Measurements from ENCODE around the gene SPEG. TPM values are rescaled to one million over a fixed set of nuclear protein-coding genes. Genes with fewer than 3 reads are reported as not detected.

Gene SPEG
- total and polyA plus RNA-seq, 2 of the 13 experiments (the other 11 are each of a cell fraction or from before 2014, with no cell fraction given): 0.18 to 0.24 TPM

DNA sequence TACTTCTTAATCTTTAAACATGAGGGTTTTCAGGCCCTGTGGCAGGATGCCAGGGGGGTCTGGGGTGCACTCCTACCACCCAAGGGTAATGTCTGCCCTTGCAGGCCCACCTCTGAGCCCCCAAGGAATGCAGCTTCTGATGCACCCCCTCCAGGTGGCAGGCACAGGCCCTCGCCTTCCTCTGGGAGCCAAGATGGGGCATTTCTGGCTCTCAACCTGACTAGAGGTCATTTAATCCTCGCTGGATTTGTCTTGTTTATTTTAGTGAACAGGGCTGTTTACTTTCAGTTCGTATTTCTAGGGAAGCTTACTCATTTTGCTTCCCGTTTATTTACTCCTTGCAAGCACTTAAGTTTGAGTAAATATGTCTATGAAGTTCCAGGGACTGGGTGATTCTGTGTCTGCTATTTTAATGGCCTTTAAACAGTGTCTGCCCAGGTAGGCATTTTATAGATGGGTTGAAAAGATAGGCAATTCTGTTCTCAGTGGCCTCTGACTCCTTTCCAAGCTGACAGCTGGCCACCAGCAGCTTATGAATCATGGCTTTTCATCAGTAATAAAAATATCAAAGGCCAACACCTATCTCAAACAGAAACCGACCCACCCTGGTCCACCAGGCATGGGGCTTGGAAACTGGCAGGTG, 35.8 kb upstream of the SPEG start (continued):
- no peak for TF ChIP-seq ZNF124 (CRISPR knock-in tag; IDR thresholded peaks at IDR 0.05)
- no peak for TF ChIP-seq REXO4 (CRISPR knock-in tag; IDR thresholded peaks at IDR 0.05; ENCODE audit: borderline replicate concordance)
- TF ChIP-seq ZBTB7A (CRISPR knock-in tag; IDR thresholded peaks at IDR 0.05): no peak
- TF ChIP-seq RFX5 (IDR thresholded peaks at IDR 0.05; ENCODE audit: low read depth, low read length): no peak
- no peak for TF ChIP-seq HMG20B (CRISPR knock-in tag; conservative IDR thresholded peaks at IDR 0.05)
- no peak for TF ChIP-seq ZNF276 (CRISPR knock-in tag; IDR thresholded peaks at IDR 0.05; ENCODE audit: low read depth)
- no peak for TF ChIP-seq FOSL1 (CRISPR knock-in tag; IDR thresholded peaks at IDR 0.05; ENCODE audit: borderline replicate concordance)
- no peak for TF ChIP-seq ZNF790 (CRISPR knock-in tag; IDR thresholded peaks at IDR 0.05; ENCODE audit: borderline replicate concordance)
- TF ChIP-seq IRF2 (CRISPR knock-in tag; IDR thresholded peaks at IDR 0.05): no peak
- TF ChIP-seq POLR2AphosphoS5 (IDR thresholded peaks at IDR 0.05; ENCODE audit: low read depth, low read length): no peak
- TF ChIP-seq MZF1 (CRISPR knock-in tag; IDR thresholded peaks at IDR 0.05; ENCODE audit: borderline replicate concordance): no peak
- no peak for TF ChIP-seq ZHX2 (IDR thresholded peaks at IDR 0.05; ENCODE audit: low read depth)
- TF ChIP-seq ZHX2 (CRISPR knock-in tag; IDR thresholded peaks at IDR 0.05; ENCODE audit: borderline replicate concordance): no peak
- TF ChIP-seq, protein P1, sequence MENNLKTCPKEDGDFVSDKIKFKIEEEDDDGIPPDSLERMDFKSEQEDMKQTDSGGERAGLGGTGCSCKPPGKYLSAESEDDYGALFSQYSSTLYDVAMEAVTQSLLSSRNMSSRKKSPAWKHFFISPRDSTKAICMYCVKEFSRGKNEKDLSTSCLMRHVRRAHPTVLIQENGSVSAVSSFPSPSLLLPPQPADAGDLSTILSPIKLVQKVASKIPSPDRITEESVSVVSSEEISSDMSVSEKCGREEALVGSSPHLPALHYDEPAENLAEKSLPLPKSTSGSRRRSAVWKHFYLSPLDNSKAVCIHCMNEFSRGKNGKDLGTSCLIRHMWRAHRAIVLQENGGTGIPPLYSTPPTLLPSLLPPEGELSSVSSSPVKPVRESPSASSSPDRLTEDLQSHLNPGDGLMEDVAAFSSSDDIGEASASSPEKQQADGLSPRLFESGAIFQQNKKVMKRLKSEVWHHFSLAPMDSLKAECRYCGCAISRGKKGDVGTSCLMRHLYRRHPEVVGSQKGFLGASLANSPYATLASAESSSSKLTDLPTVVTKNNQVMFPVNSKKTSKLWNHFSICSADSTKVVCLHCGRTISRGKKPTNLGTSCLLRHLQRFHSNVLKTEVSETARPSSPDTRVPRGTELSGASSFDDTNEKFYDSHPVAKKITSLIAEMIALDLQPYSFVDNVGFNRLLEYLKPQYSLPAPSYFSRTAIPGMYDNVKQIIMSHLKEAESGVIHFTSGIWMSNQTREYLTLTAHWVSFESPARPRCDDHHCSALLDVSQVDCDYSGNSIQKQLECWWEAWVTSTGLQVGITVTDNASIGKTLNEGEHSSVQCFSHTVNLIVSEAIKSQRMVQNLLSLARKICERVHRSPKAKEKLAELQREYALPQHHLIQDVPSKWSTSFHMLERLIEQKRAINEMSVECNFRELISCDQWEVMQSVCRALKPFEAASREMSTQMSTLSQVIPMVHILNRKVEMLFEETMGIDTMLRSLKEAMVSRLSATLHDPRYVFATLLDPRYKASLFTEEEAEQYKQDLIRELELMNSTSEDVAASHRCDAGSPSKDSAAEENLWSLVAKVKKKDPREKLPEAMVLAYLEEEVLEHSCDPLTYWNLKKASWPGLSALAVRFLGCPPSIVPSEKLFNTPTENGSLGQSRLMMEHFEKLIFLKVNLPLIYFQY (CRISPR knock-in tag; IDR thresholded peaks at IDR 0.05; ENCODE audit: borderline replicate concordance): no peak
- no peak for TF ChIP-seq TCF7L2 (IDR thresholded peaks at IDR 0.05; ENCODE audit: low read depth, low read length)
- TF ChIP-seq ZBTB37 (CRISPR knock-in tag; IDR thresholded peaks at IDR 0.05): no peak
- no peak for TF ChIP-seq POGZ (CRISPR knock-in tag; IDR thresholded peaks at IDR 0.05)
